Midbrain (tissue), 1 donor: ENCODE results near the gene FDPS.
A peak's percentile ranks its signal among the peaks of the same experiment; 100 is the strongest.
"Not testable (repeated sequence)": the region's sequence is repeated elsewhere in the genome, so short reads cannot be mapped to it uniquely, and the experiment has no call there.

ENCODE experiments used
- DNase-seq: peaks from one replicate; lab custom pipeline; 2025; lab: John Stamatoyannopoulos, UW

FDPS gene

DNA sequence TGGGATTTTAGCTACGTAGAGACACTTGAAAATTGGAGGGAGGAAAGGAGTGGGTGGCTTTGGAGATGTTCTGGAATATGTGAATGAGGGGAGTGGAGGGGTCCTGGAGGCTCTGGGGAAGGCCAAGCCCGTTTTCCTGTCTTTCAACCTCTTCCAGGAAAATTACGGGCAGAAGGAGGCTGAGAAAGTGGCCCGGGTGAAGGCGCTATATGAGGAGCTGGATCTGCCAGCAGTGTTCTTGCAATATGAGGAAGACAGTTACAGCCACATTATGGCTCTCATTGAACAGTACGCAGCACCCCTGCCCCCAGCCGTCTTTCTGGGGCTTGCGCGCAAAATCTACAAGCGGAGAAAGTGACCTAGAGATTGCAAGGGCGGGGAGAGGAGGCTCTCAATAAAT, 11.6 kb downstream of the FDPS start:
- no peak for DNase-seq

DNA sequence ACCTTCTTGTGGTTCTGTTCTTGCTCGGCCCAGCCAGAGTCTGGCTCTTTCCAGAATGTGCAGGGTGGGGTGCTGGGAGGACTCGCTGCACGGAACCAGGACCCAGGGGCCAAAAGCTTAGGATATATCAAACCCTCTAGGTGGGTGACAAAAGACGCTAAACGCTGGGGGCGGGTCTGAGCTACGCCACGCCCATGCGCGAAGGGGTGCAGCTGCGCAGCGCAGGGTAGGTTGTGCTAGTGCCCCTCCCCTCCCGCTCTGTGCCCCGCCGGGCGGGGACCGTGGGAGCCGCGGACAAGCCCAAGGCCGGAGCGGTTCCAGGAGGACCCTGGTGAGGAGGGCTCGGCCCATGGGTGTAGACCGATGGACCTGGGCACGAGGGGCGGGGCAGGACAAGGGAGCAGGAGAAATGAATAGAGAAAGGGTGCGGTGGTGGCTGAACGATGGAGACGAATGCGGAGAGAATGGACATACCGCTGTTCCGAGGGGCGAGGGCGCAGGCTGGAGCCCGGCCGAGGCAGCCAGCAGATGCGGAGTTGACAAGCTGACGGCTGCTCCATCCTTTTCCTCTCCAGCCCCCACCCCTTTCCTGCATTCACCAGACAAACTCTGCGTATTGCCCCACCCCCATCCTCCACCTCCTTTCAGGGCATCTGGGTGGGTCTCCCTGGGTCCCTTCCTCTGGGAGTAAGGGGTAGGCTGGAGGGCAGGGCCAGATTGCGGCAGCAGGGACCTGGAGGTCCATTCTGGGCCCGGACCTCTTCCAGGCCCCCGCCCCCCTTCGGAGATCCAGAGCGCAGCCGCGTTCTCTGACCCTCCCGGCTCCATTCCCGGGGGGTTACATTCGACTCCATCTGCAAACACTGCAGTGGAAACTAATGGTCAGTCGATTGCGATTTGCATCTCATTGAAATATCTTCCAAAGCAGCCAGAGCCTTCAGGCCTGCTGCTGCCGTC, 12.3 kb downstream of the FDPS start, which contains the start of gene RUSC1:
Gene RUSC1, plus strand, starts transcription at position 234 of the 957 bp plus-strand sequence. CDS start 880 bp downstream, outside the sequence.
- DNase-seq, result peak; percentile 65

GRCh38 chr1:155321639-155322503, 13.2 kb downstream of the FDPS start:
- DNase-seq, result no peak

DNA sequence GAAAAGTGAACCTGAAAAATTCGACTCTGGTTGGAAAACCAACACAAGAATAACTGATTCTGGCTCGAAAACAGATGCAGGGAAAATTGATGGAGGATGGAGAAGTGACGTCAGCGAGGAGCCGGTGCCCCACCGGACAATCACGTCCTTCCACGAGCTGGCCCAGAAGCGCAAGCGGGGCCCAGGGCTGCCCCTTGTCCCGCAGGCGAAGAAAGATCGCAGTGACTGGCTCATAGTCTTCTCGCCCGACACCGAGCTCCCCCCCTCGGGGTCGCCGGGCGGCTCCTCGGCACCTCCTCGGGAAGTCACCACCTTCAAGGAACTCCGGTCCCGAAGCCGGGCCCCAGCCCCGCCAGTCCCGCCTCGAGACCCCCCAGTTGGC, 13.9 kb downstream of the FDPS start:
- no peak for DNase-seq

GRCh38 chr1:155322953-155323728, 14.5 kb downstream of the FDPS start:
- DNase-seq, result peak; percentile 91

DNA sequence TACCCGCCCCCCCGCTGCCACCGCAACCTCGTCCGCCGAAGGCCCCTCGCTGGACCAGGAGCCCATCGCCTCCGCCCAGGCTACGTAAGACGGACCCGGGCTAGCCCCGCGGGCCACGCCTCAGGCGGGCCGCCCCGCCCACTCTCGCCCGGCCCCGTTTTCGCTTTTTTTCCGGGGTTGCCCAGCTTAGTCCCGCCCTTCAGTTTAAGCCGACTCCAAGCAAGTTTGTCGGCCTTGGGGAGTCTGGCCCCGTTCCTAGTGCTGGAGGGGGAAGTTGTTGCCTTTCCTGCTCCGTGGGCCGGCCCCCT, 15.0 kb downstream of the FDPS start:
- peak; percentile 71 for DNase-seq

DNA sequence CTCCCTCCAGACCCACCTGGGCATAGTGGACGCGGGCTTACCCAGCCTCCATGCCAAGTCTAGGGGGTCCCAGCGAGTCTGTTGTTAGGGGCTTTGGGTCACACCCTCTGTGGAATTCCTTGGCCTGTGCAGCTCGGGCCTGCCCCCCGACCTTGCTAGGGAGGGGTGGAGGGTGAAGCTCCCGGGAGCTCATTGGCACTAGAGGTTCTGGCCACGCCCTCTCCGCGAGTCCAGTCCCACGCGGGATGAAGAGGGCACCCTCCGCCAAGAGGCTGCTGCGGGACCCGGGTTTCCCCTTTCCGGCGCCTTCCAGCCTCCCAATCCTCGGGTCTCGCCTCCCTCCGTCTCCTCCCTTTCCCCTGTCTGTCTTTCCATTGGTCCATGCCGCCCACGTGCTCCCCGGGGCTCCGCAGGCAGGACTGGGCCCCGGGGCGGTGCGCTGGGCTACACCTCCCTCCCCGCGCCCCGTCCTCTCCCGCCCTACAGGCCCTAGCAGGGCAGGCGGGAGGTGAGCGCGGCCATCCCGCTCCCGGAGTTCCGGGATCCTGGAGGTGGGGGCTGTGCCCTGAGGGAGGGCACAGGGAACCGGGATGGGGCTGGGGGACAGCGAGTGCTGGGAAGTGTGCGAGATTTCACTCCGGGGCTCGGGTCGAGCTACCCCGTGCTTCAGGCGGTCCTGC, 15.5 kb downstream of the FDPS start:
- peak; percentile 95 for DNase-seq

GRCh38 chr1:155324717-155325602, 16.3 kb downstream of the FDPS start:
- DNase-seq, result peak; percentile 39

- DNase-seq, result no peak
Measured at GRCh38 chr1:155325603-155325893, 16.9 kb downstream of the FDPS start.

GRCh38 chr1:155326020-155326526, 17.4 kb downstream of the FDPS start:
- DNase-seq, result no peak

DNA sequence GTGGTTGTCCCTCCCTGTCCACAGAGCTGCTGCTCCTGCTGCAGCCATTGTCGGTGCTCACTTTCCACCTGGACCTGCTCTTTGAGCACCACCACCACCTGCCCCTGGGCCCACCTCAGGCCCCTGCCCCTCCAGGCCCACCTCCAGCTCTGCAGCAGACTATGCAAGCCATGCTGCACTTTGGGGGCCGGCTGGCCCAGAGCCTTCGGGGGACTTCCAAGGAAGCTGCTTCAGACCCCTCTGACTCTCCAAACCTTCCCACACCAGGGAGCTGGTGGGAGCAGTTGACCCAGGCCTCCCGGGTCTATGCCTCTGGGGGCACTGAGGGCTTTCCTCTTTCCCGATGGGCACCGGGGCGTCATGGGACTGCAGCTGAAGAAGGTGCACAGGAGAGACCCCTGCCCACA, 18.0 kb downstream of the FDPS start:
- no peak for DNase-seq

GRCh38 chr1:155327981-155328380, 19.3 kb downstream of the FDPS start:
- DNase-seq, result no peak

DNA sequence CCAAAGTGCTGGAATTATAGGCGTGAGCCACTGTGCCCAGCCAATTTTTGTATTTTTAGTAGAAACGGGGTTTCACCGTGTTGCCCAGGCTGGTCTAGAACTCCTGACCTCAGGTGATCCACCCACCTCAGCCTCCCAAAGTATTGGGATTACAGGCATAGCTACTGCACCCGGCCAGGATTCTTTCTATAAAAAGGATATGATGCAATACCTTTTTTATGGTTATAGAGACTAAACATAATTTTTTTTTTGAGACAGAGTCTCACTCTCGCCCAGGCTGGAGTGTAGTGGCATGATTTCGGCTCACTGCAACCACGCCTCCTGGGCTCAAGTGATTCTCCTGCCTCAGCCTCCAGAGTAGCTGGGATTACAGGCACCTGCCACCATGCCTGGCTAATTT, 20.2 kb downstream of the FDPS start:
- DNase-seq, result not testable (repeated sequence)

GRCh38 chr1:155329980-155330598, 21.4 kb downstream of the FDPS start:
- no peak for DNase-seq

GRCh38 chr1:155334962-155335361, 26.3 kb downstream of the FDPS start:
- no peak for DNase-seq

GRCh38 chr1:155339515-155340097, 30.9 kb downstream of the FDPS start:
- DNase-seq, result no peak

DNA sequence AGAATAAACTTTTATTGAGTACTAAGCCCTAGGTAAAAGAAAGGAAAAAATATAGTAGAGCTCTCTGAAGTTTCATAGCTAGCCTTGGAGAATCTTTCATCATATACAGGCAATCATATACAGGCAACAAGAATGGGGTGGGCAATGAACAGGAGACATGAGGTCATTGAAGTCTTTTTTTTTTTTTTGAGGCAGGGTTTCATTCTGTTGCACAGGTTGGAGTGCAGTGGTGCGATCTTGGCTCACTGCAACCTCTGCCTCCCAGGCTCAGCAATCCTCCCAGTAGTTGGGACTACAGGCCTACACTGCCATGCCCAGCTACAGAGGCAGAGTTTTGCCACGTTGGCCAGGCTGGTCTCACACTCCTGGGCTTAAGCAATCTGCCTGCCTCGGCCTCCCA, 34.2 kb downstream of the FDPS start:
- no peak for DNase-seq

DNA sequence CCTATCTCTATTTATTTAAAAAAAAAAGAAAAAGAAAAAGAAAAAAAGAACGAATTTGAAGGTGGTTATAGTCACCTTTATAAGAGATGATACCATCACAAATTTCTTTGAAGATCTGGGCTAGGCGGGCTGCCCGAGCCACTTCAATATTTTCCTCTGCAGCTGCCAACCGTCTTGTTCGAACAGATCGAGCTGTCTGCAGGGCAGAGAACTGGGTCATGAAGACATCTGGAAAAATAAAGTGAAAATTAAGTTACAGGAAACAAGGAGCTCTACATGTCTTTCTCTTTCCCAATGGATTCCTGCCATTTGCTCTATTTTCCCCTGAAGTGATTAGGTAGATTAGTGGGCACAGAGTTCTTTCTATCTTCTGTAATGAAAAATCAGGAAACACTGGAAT, 44.0 kb downstream of the FDPS start:
- DNase-seq, result no peak

- DNase-seq, result no peak
Measured at GRCh38 chr1:155360051-155360450, 51.4 kb downstream of the FDPS start.
